GM23248 (cell line): ENCODE data around the gene DDI2.

Experiments used
- EZH2 ChIP-seq: fragments of 200-600 bp; sonication (generic); IDR thresholded peaks from 2 replicates; pipeline ENCODE4 v1.6.1; 2018; ENCODE audit warnings: antibody characterized with exemption, mild to moderate bottlenecking; ENCODE audit not compliant: insufficient read depth, poor library complexity, severe bottlenecking
- EZH2phosphoT487 ChIP-seq: fragments of 200-600 bp; sonication (generic); IDR thresholded peaks from 2 replicates; pipeline ENCODE4 v1.6.1; 2018; ENCODE audit warnings: antibody characterized with exemption, moderate library complexity, mild to moderate bottlenecking, low read depth; ENCODE audit not compliant: insufficient read depth

DNA sequence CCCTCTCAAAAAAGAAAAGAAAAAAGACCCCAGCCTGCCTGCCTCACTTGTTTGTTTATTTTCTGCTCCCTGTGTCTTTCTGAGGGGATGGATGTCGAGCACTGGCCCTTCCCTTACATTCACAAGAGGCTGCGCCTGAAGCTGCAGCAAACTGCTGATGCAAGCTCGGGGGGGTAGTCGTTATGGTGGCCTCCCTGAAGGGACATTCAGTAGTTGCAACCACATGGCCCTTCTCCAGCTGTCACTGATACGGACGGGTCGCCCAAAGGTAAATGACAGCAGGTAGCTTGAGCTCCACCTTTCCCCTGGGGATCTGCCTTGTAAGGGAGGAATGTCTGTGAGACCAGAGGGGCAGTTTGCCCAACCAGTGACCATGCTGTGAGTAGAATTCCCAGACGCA is 84.5 kb downstream of the DDI2 start:
- TF ChIP-seq EZH2phosphoT487 (no peak), EZH2 (no peak)
